ENCODE measurements around the gene TBRG1. TPM values are rescaled to one million over a fixed set of nuclear protein-coding genes. Genes with fewer than 3 reads are reported as not detected.
"Not testable (repeated sequence)": the region's sequence is repeated elsewhere in the genome, so short reads cannot be mapped to it uniquely, and the experiment has no call there.

TBRG1 gene
- total RNA-seq, 1 donor from 2014 or later: 20.7 TPM

DNA sequence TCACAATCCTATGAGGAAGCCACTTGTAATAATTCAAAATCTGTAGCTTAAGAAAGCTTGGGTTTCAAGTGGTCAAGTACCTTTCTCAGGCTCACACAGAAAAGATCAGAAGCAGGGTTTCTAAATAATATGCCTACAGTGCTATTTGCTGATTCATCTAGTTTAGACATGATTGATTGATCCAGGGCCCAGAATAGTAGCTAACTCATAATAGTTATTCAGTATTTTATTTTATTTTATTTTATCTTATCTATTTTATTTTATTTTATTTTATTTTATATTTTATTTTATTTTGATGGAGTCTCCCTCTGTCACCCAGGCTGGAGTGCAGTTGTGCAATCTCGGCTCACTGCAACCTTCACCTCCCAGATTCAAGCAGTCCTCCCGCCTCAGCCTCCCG, 27.4 kb upstream of the TBRG1 start:
- Mint-ChIP-seq H3K4me1 (peaks cover 1% of the 10 kb centered on the region), H3K27ac (no peak overlapping the region), H3K36me3 (no peaks in the 10 kb centered on the region), H3K27me3 (ENCODE audit: insufficient read depth, low read depth) (no peaks in the 10 kb centered on the region), H3K9me3 (no peaks in the 10 kb centered on the region), H3K4me3 (no peak overlapping the region)
- DNase-seq (ENCODE audit: low spot score): no peak
- Histone ChIP-seq H3K79me2 (ENCODE audit: low read depth) (no peaks in the 10 kb centered on the region), H3K4me3 (no peak overlapping the region), H3F3A (ENCODE audit: low read depth) (no peaks in the 10 kb centered on the region), H3K4me2 (no peak overlapping the region), H3K9ac (no peak overlapping the region), H4K20me1 (ENCODE audit: low read depth) (no peaks in the 10 kb centered on the region), H3K9me3 (ENCODE audit: low read depth) (no peaks in the 10 kb centered on the region), H3K27me3 (peaks cover 5% of the 10 kb centered on the region), H3K4me1 (no peaks in the 10 kb centered on the region), H3K27ac (no peak overlapping the region), H3K36me3 (no peaks in the 10 kb centered on the region), H2AFZ (replicated peaks) (no peak overlapping the region)
- TF ChIP-seq, protein P1, sequence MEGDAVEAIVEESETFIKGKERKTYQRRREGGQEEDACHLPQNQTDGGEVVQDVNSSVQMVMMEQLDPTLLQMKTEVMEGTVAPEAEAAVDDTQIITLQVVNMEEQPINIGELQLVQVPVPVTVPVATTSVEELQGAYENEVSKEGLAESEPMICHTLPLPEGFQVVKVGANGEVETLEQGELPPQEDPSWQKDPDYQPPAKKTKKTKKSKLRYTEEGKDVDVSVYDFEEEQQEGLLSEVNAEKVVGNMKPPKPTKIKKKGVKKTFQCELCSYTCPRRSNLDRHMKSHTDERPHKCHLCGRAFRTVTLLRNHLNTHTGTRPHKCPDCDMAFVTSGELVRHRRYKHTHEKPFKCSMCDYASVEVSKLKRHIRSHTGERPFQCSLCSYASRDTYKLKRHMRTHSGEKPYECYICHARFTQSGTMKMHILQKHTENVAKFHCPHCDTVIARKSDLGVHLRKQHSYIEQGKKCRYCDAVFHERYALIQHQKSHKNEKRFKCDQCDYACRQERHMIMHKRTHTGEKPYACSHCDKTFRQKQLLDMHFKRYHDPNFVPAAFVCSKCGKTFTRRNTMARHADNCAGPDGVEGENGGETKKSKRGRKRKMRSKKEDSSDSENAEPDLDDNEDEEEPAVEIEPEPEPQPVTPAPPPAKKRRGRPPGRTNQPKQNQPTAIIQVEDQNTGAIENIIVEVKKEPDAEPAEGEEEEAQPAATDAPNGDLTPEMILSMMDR (IDR thresholded peaks at IDR 0.05): no peak
- TF ChIP-seq EZH2phosphoT487 (IDR thresholded peaks at IDR 0.05) (no peak), EZH2 (IDR thresholded peaks at IDR 0.05) (no peak)

DNA sequence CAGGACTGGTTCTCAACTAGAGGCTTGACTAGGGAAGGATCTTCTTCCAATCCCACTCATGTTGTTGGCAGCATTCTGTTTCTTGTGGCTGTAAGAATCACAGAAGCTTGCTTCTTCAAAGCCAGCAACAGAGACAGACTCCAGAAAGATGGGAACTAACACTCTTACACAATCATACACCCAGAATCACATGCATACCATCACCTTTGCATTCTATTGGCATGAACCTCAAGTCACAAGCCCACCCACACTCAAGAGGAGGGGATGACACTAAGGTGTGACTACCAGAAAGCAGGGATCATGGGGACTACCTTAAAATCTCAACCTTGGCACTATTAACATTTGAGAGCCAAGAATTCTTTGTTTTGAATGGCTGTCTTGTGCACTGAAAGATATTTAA, 25.0 kb upstream of the TBRG1 start:
- TF ChIP-seq EZH2 (IDR thresholded peaks at IDR 0.05): no peak
- no peak for DNase-seq (ENCODE audit: low spot score)
- Histone ChIP-seq H2AFZ (replicated peaks) (peak overlapping the region; percentile 27), H3K4me2 (no peak overlapping the region), H3K4me3 (no peak overlapping the region), H3F3A (ENCODE audit: low read depth) (no peaks in the 10 kb centered on the region), H3K79me2 (ENCODE audit: low read depth) (no peaks in the 10 kb centered on the region), H3K4me1 (no peaks in the 10 kb centered on the region), H3K9me3 (ENCODE audit: low read depth) (no peaks in the 10 kb centered on the region), H3K27ac (no peak overlapping the region), H4K20me1 (ENCODE audit: low read depth) (no peaks in the 10 kb centered on the region), H3K9ac (no peak overlapping the region), H3K27me3 (peaks cover 5% of the 10 kb centered on the region), H3K36me3 (no peaks in the 10 kb centered on the region)
- H3K27ac Mint-ChIP-seq: no peak overlapping the region
- H3K4me1 Mint-ChIP-seq: peaks cover 10% of the 10 kb centered on the region
- no peaks in the 10 kb centered on the region for H3K36me3 Mint-ChIP-seq
- H3K27me3 Mint-ChIP-seq (ENCODE audit: insufficient read depth, low read depth): peaks cover 2% of the 10 kb centered on the region
- H3K9me3 Mint-ChIP-seq: no peaks in the 10 kb centered on the region
- no peak overlapping the region for H3K4me3 Mint-ChIP-seq

DNA sequence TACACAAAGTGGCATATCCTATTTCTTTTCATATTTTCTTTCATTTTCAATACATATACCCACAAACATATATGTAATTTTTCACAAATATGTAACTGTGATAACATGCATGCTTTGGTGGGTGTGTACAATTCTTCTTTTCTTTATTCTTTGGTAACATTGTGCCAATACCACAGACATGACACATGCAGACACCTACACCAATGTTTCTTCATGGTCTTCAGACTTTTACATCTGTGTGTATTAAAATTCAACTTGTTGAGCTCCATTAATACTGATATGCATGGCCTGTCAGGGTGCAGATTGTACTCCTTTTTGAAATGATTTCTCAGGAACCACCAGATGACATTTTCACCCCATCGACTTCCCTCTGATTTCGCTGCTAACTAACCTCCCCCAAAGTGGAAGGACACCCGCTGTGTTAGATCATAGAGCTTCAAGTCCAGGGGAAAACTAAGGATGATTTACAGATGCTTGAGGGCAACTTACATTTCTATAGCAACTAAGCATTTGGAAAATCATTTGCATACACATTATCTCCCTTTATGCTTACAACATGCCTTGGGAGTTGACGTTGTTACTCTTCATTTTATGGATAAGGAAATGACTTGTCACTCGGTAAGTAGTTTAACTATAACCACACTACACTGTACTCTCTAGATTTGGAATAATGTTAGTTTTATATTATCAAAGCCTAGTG, 21.9 kb upstream of the TBRG1 start:
- no peak overlapping the region for H3K4me2 ChIP-seq
- H3K36me3 ChIP-seq: no peaks in the 10 kb centered on the region
- Mint-ChIP-seq H3K36me3 (no peaks in the 10 kb centered on the region), H3K27me3 (ENCODE audit: insufficient read depth, low read depth) (peaks cover 2% of the 10 kb centered on the region), H3K9me3 (no peaks in the 10 kb centered on the region), H3K4me1 (peaks cover 10% of the 10 kb centered on the region), H3K27ac (no peak overlapping the region), H3K4me3 (no peak overlapping the region)
- no peaks in the 10 kb centered on the region for H3K4me1 ChIP-seq
- no peak overlapping the region for H2AFZ ChIP-seq (replicated peaks)
- no peak for DNase-seq (ENCODE audit: low spot score)
- no peaks in the 10 kb centered on the region for H3K9me3 ChIP-seq (ENCODE audit: low read depth)
- no peaks in the 10 kb centered on the region for H3F3A ChIP-seq (ENCODE audit: low read depth)
- no peak overlapping the region for H3K27ac ChIP-seq
- H4K20me1 ChIP-seq (ENCODE audit: low read depth): no peaks in the 10 kb centered on the region
- H3K27me3 ChIP-seq: peaks cover 5% of the 10 kb centered on the region
- TF ChIP-seq EZH2phosphoT487 (IDR thresholded peaks at IDR 0.05) (no peak), EZH2 (IDR thresholded peaks at IDR 0.05) (no peak)
- TF ChIP-seq, protein P1 (IDR thresholded peaks at IDR 0.05): no peak
- no peak overlapping the region for H3K4me3 ChIP-seq
- H3K79me2 ChIP-seq (ENCODE audit: low read depth): no peaks in the 10 kb centered on the region
- no peak overlapping the region for H3K9ac ChIP-seq

DNA sequence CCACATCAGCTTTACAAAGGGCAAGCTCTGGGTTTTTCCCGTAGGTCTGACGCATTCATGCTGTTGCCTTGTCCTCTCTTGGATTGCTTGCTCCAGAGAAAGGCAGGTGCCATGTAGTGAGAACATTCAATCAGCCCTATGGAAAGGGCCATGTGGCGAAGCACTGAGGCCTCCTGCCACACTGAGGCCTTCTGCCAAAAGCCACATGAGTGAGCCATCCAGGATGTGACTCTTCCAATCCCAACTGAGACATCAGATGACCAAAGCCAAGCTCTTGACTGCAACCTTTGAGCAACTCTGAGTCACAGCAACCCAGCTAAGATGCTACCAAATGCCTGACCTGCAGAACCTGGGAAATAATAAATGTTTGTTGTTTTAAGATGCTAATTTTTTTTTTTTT, 20.5 kb upstream of the TBRG1 start:
- Histone ChIP-seq H3K79me2 (ENCODE audit: low read depth) (no peaks in the 10 kb centered on the region), H3K27me3 (peaks cover 5% of the 10 kb centered on the region), H3K27ac (no peak overlapping the region), H2AFZ (replicated peaks) (no peak overlapping the region), H3K4me3 (no peak overlapping the region), H3K4me1 (no peaks in the 10 kb centered on the region), H3K9me3 (ENCODE audit: low read depth) (no peaks in the 10 kb centered on the region), H3K9ac (no peak overlapping the region), H4K20me1 (ENCODE audit: low read depth) (no peaks in the 10 kb centered on the region), H3K36me3 (no peaks in the 10 kb centered on the region), H3K4me2 (no peak overlapping the region), H3F3A (ENCODE audit: low read depth) (no peaks in the 10 kb centered on the region)
- Mint-ChIP-seq H3K9me3 (no peaks in the 10 kb centered on the region), H3K4me3 (no peak overlapping the region), H3K27me3 (ENCODE audit: insufficient read depth, low read depth) (peaks cover 2% of the 10 kb centered on the region), H3K4me1 (peaks cover 10% of the 10 kb centered on the region), H3K27ac (no peak overlapping the region), H3K36me3 (no peaks in the 10 kb centered on the region)
- TF ChIP-seq, protein P1 (IDR thresholded peaks at IDR 0.05): no peak
- TF ChIP-seq EZH2phosphoT487 (IDR thresholded peaks at IDR 0.05) (no peak), EZH2 (IDR thresholded peaks at IDR 0.05) (no peak)
- DNase-seq (ENCODE audit: low spot score): no peak

DNA sequence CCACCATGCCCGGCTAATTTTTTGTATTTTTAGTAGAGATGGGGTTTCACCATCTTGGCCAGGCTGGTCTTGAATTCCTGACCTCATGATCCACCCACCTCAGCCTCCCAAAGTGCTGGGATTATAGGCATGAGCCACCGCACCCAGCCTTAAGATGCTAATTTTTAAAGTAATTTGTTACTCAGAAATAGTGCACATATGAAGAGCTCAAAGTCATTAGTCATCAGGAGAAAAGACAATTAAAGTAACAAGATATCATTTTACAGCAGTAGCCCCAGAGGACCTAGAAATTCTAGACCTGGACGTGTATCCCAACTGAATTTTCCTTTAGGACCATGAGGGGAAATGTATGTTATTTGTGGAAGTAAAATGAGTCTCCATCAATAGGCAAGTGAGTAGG, 19.9 kb upstream of the TBRG1 start:
- not testable (repeated sequence) for H3K4me1 Mint-ChIP-seq; H2AFZ ChIP-seq (replicated peaks); H3K27ac ChIP-seq; H3K4me1 ChIP-seq; H3K27ac Mint-ChIP-seq; H3K4me3 ChIP-seq; H3K9ac ChIP-seq; H4K20me1 ChIP-seq (ENCODE audit: low read depth); H3K27me3 Mint-ChIP-seq (ENCODE audit: insufficient read depth, low read depth); H3K4me3 Mint-ChIP-seq; H3K9me3 ChIP-seq (ENCODE audit: low read depth); DNase-seq (ENCODE audit: low spot score); H3K27me3 ChIP-seq; H3K9me3 Mint-ChIP-seq; H3F3A ChIP-seq (ENCODE audit: low read depth); H3K36me3 Mint-ChIP-seq; H3K4me2 ChIP-seq; H3K79me2 ChIP-seq (ENCODE audit: low read depth); H3K36me3 ChIP-seq

All from neural progenitor cell (in vitro differentiated cells).